Astrocyte of the spinal cord (primary cell): ENCODE results near the gene LECT2.

ENCODE experiments used
- DNase-seq: peaks from one replicate; pipeline ENCODE4 v3.0.0; 2011; ENCODE audit warnings: low read depth, low spot score
- H3K4me3 ChIP-seq: 2 replicates; pipeline ENCODE4 v1.5.1; 2011; ENCODE audit warnings: low read depth, mild to moderate bottlenecking, low read length, moderate library complexity
- CTCF ChIP-seq: IDR thresholded peaks from 2 replicates; pipeline ENCODE4 v1.5.1; 2012; ENCODE audit warnings: low read depth, mild to moderate bottlenecking, low read length, inconsistent platforms
- in situ Hi-C: cut with HindIII; loops from 2 replicates; pipeline ENCODE4 v1.10.0; 2017; ENCODE audit warnings: low sequenced_read_pairs

The LECT2 gene

GRCh38 chr5:135975122-135975521, 20.3 kb upstream of the LECT2 start:
- in situ Hi-C loops: no loop called here

GRCh38 chr5:135974021-135974600, 19.3 kb upstream of the LECT2 start:
- in situ Hi-C loops: no loop called here
- TF ChIP-seq CTCF: no peak
- DNase-seq: no peak
- no peak overlapping the region for H3K4me3 ChIP-seq

More at GRCh38 chr5:135975122-135975521, 20.3 kb upstream of the LECT2 start:
- no peak overlapping the region for H3K4me3 ChIP-seq
- no peak for TF ChIP-seq CTCF
- no peak for DNase-seq

- no peak for TF ChIP-seq CTCF
- in situ Hi-C loops: no loop called here
Observed at GRCh38 chr5:135973323-135974020, 18.7 kb upstream of the LECT2 start.

GRCh38 chr5:135971701-135972100, 16.9 kb upstream of the LECT2 start:
- no peak for TF ChIP-seq CTCF
- no peak for DNase-seq
- in situ Hi-C loops: no loop called here
- H3K4me3 ChIP-seq: no peak overlapping the region

More at GRCh38 chr5:135973323-135974020, 18.7 kb upstream of the LECT2 start:
- H3K4me3 ChIP-seq: no peak overlapping the region
- peak; percentile 42 for DNase-seq

- no peak for TF ChIP-seq CTCF
- H3K4me3 ChIP-seq: no peak overlapping the region
- no peak for DNase-seq
- in situ Hi-C loops: no loop called here
Observed at GRCh38 chr5:135966790-135967189, 12.0 kb upstream of the LECT2 start.

GRCh38 chr5:135966165-135966564, 11.4 kb upstream of the LECT2 start:
- no peak for DNase-seq
- in situ Hi-C loops: no loop called here
- no peak for TF ChIP-seq CTCF
- no peak overlapping the region for H3K4me3 ChIP-seq
